Uterus (tissue), 4 donors: Measurements from ENCODE around the gene FGFR1OP2. TPM values are rescaled to one million over a fixed set of nuclear protein-coding genes. Genes with fewer than 3 reads are reported as not detected.
"Not testable (repeated sequence)": the region's sequence is repeated elsewhere in the genome, so short reads cannot be mapped to it uniquely, and the experiment has no call there.

Experiments
- DNase-seq, 2 donors: peaks; one replicate each; pipeline ENCODE4 v3.0.0-alpha.2; 2019 to 2020
- H3K27ac ChIP-seq, 2 donors: fragments of 200-600 bp; sonication (generic); 1 replicate in 1 of 2; 2 replicates in 1 of 2; pipeline ENCODE4 v1.5.1; 2016 to 2018
- H3K27me3 ChIP-seq, 2 donors: fragments of 200-600 bp; sonication (generic); one replicate each; pipeline ENCODE4 v1.5.1; 2018 to 2019; ENCODE audit warnings: control low read depth in 1 of 2
- H3K36me3 ChIP-seq, 2 donors: fragments of 200-600 bp; sonication (generic); one replicate each; pipeline ENCODE4 v1.5.1; 2019; ENCODE audit warnings: control low read depth in 1 of 2
- H3K4me1 ChIP-seq, 2 donors: fragments of 200-600 bp; sonication (generic); one replicate each; pipeline ENCODE4 v1.5.1; 2018 to 2019; ENCODE audit warnings: control low read depth in 1 of 2
- H3K4me3 ChIP-seq, 2 donors: fragments of 200-600 bp; sonication (generic); 1 replicate in 1 of 2; 2 replicates in 1 of 2; pipeline ENCODE4 v1.5.1; 2018 to 2019; ENCODE audit warnings: mild to moderate bottlenecking in 1 of 2
- H3K9me3 ChIP-seq, 2 donors: fragments of 200-600 bp; sonication (generic); one replicate each; pipeline ENCODE4 v1.5.1; 2019; ENCODE audit warnings: control low read depth in 1 of 2
- CTCF ChIP-seq, 4 experiments: fragments of 200-600 bp in 2 of 4; fragments of 450-650 bp in 2 of 4; sonication (generic) in 2 of 4; IDR thresholded peaks; one replicate each; pipeline ENCODE4 v1.5.1; 2016 to 2019; ENCODE audit warnings: antibody characterized with exemption in 4 of 4, mild to moderate bottlenecking in 2 of 4, moderate library complexity in 1 of 4
- POLR2A ChIP-seq, 2 donors: fragments of 450-650 bp; IDR thresholded peaks; one replicate each; pipeline ENCODE4 v1.6.1; 2016; ENCODE audit warnings: antibody characterized with exemption in 2 of 2, mild to moderate bottlenecking in 1 of 2, moderate library complexity in 1 of 2
- intact Hi-C: fragments of 100-400 bp; cut with DNase I; formaldehyde crosslinking; loops from one replicate; pipeline ENCODE4 v1.15.1; 2023; ENCODE audit warnings: low total_unique reads
- total RNA-seq, 4 donors: library from RNA; depleted of rRNA in 3 of 4; stranded (reverse); fragments of >200 nt in 3 of 4; gene quantifications; one replicate each; pipeline versions ENCODE4 v1.1.0 to v1.2.4, GENCODE V29; 2014 to 2023
- donor health status: DM: yes; HTN: yes; CAD: no.

Gene FGFR1OP2
- total RNA-seq = 100 to 1,000 TPM in 3 of 4 donors, 10 to 100 TPM in 1; 83.0 to 222 (median 112) TPM

- Histone ChIP-seq H3K4me3 (peak within 1 kb of the TSS; percentile 73 to 98), H3K27ac (peak within 1 kb of the TSS; percentile 98 to 99), H3K9me3 (no peaks in the 10 kb centered on the region), H3K4me1 (no peaks in the 10 kb centered on the region), H3K36me3 (no peaks in the 10 kb centered on the region), H3K27me3 (no peaks in the 10 kb centered on the region)
- TF ChIP-seq POLR2A (IDR thresholded peaks at IDR 0.05) = peak; percentile 96 to 97
- peak in 1 of 4 experiments; percentile 7 for TF ChIP-seq CTCF (IDR thresholded peaks at IDR 0.05)
- peak; percentile 99 for DNase-seq
- intact Hi-C loops = loop anchor here (5.0 kb wide), 1 partner anchor 74 kb away; the partner anchor contains the start of gene TM7SF3
Observed at GRCh38 chr12:26937863-26938700, at the start of gene FGFR1OP2, which contains the start of gene INTS13. FGFR1OP2 (plus strand) TSS chr12:26938470; CDS start chr12:26954159, 15,689 bp downstream. INTS13 (minus strand) TSS chr12:26937981; CDS start chr12:26936803, 1,178 bp downstream.

- H3K27ac ChIP-seq = no peak overlapping the region
- H3K36me3 ChIP-seq = no peaks in the 10 kb centered on the region
- no peaks in the 10 kb centered on the region for H3K4me1 ChIP-seq
- H3K4me3 ChIP-seq = no peak overlapping the region
- no peaks in the 10 kb centered on the region for H3K27me3 ChIP-seq
- no peak for TF ChIP-seq CTCF (IDR thresholded peaks at IDR 0.05)
- no peak for TF ChIP-seq POLR2A (IDR thresholded peaks at IDR 0.05)
- H3K9me3 ChIP-seq = no peaks in the 10 kb centered on the region
- intact Hi-C loops = no loop called here
- no peak for DNase-seq
Observed at GRCh38 chr12:26890784-26891183, 47.5 kb upstream of the FGFR1OP2 start.

- Histone ChIP-seq H3K36me3 (no peaks in the 10 kb centered on the region), H3K27me3 (no peaks in the 10 kb centered on the region), H3K4me1 (no peaks in the 10 kb centered on the region), H3K4me3 (no peak overlapping the region), H3K9me3 (no peaks in the 10 kb centered on the region), H3K27ac (no peak overlapping the region)
- intact Hi-C loops = no loop called here
- TF ChIP-seq CTCF (IDR thresholded peaks at IDR 0.05) = no peak
- no peak for TF ChIP-seq POLR2A (IDR thresholded peaks at IDR 0.05)
- DNase-seq = no peak
Observed at GRCh38 chr12:26891704-26892103, 46.6 kb upstream of the FGFR1OP2 start.

- Histone ChIP-seq H3K36me3 (no peaks in the 10 kb centered on the region), H3K4me3 (no peak overlapping the region), H3K4me1 (no peaks in the 10 kb centered on the region), H3K9me3 (no peaks in the 10 kb centered on the region), H3K27ac (no peak overlapping the region), H3K27me3 (no peaks in the 10 kb centered on the region)
- intact Hi-C loops = no loop called here
- DNase-seq = no peak
- TF ChIP-seq CTCF (IDR thresholded peaks at IDR 0.05) = no peak
- TF ChIP-seq POLR2A (IDR thresholded peaks at IDR 0.05) = no peak
Observed at GRCh38 chr12:26895672-26896071, 42.6 kb upstream of the FGFR1OP2 start.

GRCh38 chr12:26896913-26897312, 41.4 kb upstream of the FGFR1OP2 start:
- H3K4me1 ChIP-seq = no peaks in the 10 kb centered on the region
- intact Hi-C loops = no loop called here
- H3K4me3 ChIP-seq = no peak overlapping the region
- H3K9me3 ChIP-seq = no peaks in the 10 kb centered on the region
- H3K27ac ChIP-seq = no peak overlapping the region
- no peaks in the 10 kb centered on the region for H3K36me3 ChIP-seq
- DNase-seq = no peak
- TF ChIP-seq CTCF (IDR thresholded peaks at IDR 0.05) = no peak
- TF ChIP-seq POLR2A (IDR thresholded peaks at IDR 0.05) = no peak
- no peaks in the 10 kb centered on the region for H3K27me3 ChIP-seq

- H3K4me1 ChIP-seq, H3K27ac ChIP-seq, intact Hi-C loops, H3K4me3 ChIP-seq, H3K27me3 ChIP-seq, DNase-seq, H3K36me3 ChIP-seq, H3K9me3 ChIP-seq: not testable (repeated sequence)
Observed at GRCh38 chr12:26903396-26903795, 34.9 kb upstream of the FGFR1OP2 start.
